Gastrocnemius medialis (tissue), 4 donors: ENCODE data around the gene PHC2.

Experiments
- POLR2A ChIP-seq, 2 donors: fragments of 450-650 bp; IDR thresholded peaks; one replicate each; pipeline ENCODE4 v1.6.1; 2017; ENCODE audit warnings: antibody characterized with exemption in 2 of 2, mild to moderate bottlenecking in 2 of 2, moderate library complexity in 2 of 2
- TF ChIP-seq, protein P1 (sequence below), 5 experiments: fragments of 450-650 bp in 3 of 5; fragments of 200-600 bp in 2 of 5; sonication (generic) in 2 of 5; IDR thresholded peaks in 4 of 5; conservative IDR thresholded peaks in 1 of 5; 1 replicate in 4 of 5; 2 replicates in 1 of 5; pipeline ENCODE4 v1.5.1; 2016 to 2019; ENCODE audit warnings: antibody characterized with exemption in 5 of 5, mild to moderate bottlenecking in 3 of 5, moderate library complexity in 3 of 5

DNA sequence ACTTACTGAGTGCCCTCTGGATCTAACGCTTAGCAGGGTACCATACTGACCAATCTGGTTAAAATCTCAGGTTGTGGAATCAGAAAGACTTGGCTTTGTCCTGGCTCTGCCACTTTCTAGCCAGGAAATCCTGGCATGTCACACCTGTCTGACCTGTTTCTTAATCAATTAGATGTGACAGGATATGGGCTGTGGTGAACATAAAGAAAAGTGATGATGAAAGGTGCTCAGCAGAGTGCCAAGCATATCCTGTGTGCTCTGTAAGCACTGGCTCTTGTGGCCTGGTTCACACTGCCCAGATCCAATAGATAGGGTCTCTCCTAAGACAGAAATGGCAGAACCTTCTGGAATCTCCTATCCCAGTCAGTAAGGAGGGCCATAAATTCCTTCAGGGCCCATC, 53.9 kb downstream of the PHC2 start:
- no peak for TF ChIP-seq POLR2A (IDR thresholded peaks at IDR 0.05)
- TF ChIP-seq, protein P1, sequence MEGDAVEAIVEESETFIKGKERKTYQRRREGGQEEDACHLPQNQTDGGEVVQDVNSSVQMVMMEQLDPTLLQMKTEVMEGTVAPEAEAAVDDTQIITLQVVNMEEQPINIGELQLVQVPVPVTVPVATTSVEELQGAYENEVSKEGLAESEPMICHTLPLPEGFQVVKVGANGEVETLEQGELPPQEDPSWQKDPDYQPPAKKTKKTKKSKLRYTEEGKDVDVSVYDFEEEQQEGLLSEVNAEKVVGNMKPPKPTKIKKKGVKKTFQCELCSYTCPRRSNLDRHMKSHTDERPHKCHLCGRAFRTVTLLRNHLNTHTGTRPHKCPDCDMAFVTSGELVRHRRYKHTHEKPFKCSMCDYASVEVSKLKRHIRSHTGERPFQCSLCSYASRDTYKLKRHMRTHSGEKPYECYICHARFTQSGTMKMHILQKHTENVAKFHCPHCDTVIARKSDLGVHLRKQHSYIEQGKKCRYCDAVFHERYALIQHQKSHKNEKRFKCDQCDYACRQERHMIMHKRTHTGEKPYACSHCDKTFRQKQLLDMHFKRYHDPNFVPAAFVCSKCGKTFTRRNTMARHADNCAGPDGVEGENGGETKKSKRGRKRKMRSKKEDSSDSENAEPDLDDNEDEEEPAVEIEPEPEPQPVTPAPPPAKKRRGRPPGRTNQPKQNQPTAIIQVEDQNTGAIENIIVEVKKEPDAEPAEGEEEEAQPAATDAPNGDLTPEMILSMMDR (IDR thresholded peaks at IDR 0.05 in 4 of 5, conservative IDR thresholded peaks at IDR 0.05 in 1 of 5) = no peak
